Neural crest cell (in vitro differentiated cells): ENCODE measurements around the gene RHOJ. TPM values are rescaled to one million over a fixed set of nuclear protein-coding genes. Genes with fewer than 3 reads are reported as not detected.

Source experiments
- DNase-seq: peaks from one replicate; pipeline ENCODE4 v3.0.0; 2021; ENCODE audit warnings: low read depth, mixed read lengths, low spot score
- H3K27ac Mint-ChIP-seq: one replicate; pipeline ENCODE4 v1.8.0; 2021; ENCODE audit warnings: mild to moderate bottlenecking, mixed read lengths; ENCODE audit not compliant: unreplicated experiment
- H3K27me3 Mint-ChIP-seq: 2 replicates; pipeline ENCODE4 v1.8.0; 2021; ENCODE audit warnings: low read depth, mild to moderate bottlenecking, mixed read lengths
- H3K36me3 Mint-ChIP-seq: 2 replicates; pipeline ENCODE4 v1.8.0; 2021; ENCODE audit warnings: low read depth, mild to moderate bottlenecking, mixed read lengths
- H3K4me1 Mint-ChIP-seq: 2 replicates; pipeline ENCODE4 v1.8.0; 2021; ENCODE audit warnings: mixed read lengths
- H3K4me3 Mint-ChIP-seq: one replicate; pipeline ENCODE4 v1.8.0; 2021; ENCODE audit warnings: mild to moderate bottlenecking, mixed read lengths
- H3K9me3 Mint-ChIP-seq: 2 replicates; pipeline ENCODE4 v1.8.0; 2021; ENCODE audit warnings: mixed read lengths
- CTCF ChIP-seq: fragments of 200-600 bp; sonication (generic); conservative IDR thresholded peaks from 2 replicates; pipeline ENCODE4 v1.5.0; 2021; ENCODE audit warnings: antibody characterized with exemption, mild to moderate bottlenecking
- total RNA-seq: library from RNA; stranded (reverse); gene quantifications from 2 replicates; pipeline ENCODE4 v1.2.1, GENCODE V29; 2021

Gene RHOJ
- total RNA-seq, 1 donor from 2014 or later: 34.6 TPM

- Mint-ChIP-seq H3K4me3 (no peak overlapping the region), H3K27me3 (no peaks in the 10 kb centered on the region), H3K36me3 (peaks cover 4% of the 10 kb centered on the region), H3K9me3 (no peaks in the 10 kb centered on the region), H3K4me1 (peaks cover 7% of the 10 kb centered on the region), H3K27ac (peak overlapping the region; percentile 65)
- no peak for DNase-seq
- no peak for TF ChIP-seq CTCF
These were observed 1.6 kb downstream of the RHOJ start for GRCh38 chr14:63205866-63206265.

DNA sequence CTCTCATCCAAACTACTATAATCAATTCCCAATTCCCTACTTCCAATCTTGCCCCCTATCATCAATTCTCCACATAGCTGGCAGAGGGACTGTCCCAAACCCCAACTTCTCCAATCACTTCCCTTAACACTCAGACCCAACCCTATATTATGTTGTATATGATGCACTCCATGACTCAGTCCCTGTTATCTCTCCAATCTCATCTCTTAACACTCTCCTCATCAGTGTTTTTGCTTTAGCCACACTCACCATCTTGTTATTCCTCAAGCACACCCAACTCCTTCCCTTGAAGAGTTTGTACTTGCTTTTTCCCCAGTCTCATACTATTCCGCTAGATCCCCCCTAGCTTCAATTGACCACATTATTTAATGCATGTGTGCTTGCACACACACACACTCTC is 4.9 kb downstream of the RHOJ start:
- no peak overlapping the region for H3K4me3 Mint-ChIP-seq
- H3K36me3 Mint-ChIP-seq: peaks cover 11% of the 10 kb centered on the region
- H3K27ac Mint-ChIP-seq: no peak overlapping the region
- no peaks in the 10 kb centered on the region for H3K9me3 Mint-ChIP-seq
- peaks cover 7% of the 10 kb centered on the region for H3K4me1 Mint-ChIP-seq
- H3K27me3 Mint-ChIP-seq: no peaks in the 10 kb centered on the region
- DNase-seq: no peak
- no peak for TF ChIP-seq CTCF

DNA sequence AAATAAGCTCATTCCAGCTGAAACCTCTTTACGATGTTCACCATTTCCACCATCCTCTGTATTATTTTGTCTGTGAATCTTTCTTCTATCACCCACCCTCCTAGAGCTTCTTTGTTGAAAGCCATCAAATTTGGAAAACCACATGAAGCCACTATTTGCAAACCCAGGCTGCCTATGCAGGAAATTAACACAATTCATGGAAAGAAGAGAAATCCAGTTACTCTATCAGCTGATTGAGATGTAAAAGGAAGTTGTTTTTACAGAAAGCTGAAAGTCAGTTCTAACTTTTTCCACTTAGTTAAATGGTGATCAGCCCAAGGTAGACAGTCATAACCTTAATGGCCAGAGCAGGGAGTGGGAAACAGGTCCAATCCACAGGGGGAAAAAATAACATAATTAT is 6.6 kb downstream of the RHOJ start:
- Mint-ChIP-seq H3K4me1 (peaks cover 14% of the 10 kb centered on the region), H3K36me3 (peaks cover 11% of the 10 kb centered on the region), H3K27me3 (no peaks in the 10 kb centered on the region), H3K27ac (no peak overlapping the region), H3K4me3 (no peak overlapping the region), H3K9me3 (no peaks in the 10 kb centered on the region)
- DNase-seq: no peak
- no peak for TF ChIP-seq CTCF

GRCh38 chr14:63212209-63212608 is 8.0 kb downstream of the RHOJ start:
- Mint-ChIP-seq H3K36me3 (peaks cover 11% of the 10 kb centered on the region), H3K4me1 (peaks cover 14% of the 10 kb centered on the region), H3K4me3 (no peak overlapping the region), H3K27ac (no peak overlapping the region), H3K9me3 (no peaks in the 10 kb centered on the region), H3K27me3 (no peaks in the 10 kb centered on the region)
- no peak for DNase-seq
- TF ChIP-seq CTCF: peak; percentile 50

- DNase-seq: no peak
- H3K36me3 Mint-ChIP-seq: peaks cover 11% of the 10 kb centered on the region
- no peak overlapping the region for H3K27ac Mint-ChIP-seq
- no peaks in the 10 kb centered on the region for H3K27me3 Mint-ChIP-seq
- no peak overlapping the region for H3K4me3 Mint-ChIP-seq
- no peak for TF ChIP-seq CTCF
- H3K4me1 Mint-ChIP-seq: peaks cover 17% of the 10 kb centered on the region
- H3K9me3 Mint-ChIP-seq: no peaks in the 10 kb centered on the region
These were observed 8.7 kb downstream of the RHOJ start for GRCh38 chr14:63212776-63213500.
